ENCODE data around the gene OR2V1.
"Not testable (repeated sequence)": the region's sequence is repeated elsewhere in the genome, so short reads cannot be mapped to it uniquely, and the experiment has no call there.

The OR2V1 gene

DNA sequence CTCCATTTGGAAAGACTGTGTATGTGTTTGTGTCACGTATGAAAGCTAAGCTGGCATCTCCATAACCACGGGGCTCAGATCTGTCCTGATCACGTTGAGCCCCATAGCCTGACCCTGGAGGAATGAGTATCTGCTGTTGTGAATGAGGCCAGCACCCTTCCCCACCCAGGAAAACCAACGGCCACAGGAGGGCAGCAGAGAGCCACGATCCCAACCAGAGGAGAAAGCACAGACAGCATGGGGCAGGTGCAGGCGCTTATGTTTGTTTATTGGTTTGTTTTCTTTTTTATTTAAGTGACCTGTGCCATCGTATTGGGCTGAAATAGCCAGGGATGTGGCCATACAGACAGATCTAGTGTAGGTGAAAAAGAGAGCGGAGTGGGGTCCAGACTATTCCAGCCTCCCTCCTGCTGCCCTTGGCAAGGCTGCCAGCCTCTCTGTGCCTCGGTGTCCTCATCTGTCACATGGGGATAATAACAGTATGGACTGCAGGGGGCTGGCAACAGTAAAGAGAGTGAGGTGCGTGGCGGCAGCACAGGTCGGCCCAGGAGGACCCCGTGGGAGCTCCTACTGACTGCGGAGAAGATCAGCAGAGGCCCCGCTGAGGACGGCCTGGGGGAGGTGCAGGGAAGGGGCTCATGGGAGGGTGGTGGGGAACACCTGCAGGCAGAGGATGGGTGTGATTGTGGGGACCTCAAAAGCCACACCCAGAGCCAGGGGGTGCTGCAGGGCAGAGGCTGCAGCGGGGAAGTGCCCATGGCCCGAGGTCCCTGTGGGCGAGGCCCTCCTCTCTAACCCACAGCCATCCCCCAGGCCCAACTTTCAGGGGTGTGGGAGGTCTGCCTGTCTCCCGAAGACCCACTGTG is 28.6 kb upstream of the OR2V1 start:
- DNase-seq = peak; percentile 97 to 98

DNA sequence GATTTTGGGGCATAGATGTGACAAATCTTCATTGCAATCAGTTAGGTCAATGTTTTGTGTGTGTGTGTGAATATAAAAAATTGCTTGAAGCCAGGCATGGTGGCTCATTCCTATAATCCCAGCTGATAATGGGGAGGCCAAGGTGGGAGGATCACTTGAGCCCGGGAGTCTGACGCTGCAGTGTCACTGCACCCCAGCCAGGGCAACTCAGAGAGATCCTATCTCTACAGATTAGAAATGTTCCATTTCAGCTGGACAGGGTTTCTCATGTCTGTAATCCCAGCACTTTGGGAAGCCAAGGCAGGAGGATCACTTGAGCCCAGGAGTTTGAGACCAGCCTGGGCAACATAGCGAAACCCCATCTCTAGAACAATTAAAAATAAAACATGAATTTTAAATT is 27.9 kb upstream of the OR2V1 start:
- no peak for DNase-seq

DNA sequence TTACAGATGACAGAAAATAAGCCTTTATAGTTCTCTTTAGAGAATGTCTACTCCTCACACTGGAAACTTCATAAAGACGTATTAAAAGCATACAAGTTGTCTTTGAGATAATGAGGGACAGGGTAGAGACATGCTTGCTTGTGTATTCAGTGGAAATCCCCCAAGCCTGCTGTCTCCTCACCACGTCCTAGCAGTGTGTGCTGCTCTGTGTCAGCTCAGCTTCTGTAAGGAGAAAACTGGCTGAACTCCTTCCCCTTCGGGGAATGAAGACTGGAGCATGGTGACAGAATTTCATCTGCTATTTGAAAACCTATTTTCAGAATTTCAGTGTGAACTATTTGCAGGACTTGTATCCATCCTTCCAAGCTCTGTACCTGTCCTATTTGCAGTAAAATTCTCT is 25.8 kb upstream of the OR2V1 start:
- no peak for DNase-seq

DNA sequence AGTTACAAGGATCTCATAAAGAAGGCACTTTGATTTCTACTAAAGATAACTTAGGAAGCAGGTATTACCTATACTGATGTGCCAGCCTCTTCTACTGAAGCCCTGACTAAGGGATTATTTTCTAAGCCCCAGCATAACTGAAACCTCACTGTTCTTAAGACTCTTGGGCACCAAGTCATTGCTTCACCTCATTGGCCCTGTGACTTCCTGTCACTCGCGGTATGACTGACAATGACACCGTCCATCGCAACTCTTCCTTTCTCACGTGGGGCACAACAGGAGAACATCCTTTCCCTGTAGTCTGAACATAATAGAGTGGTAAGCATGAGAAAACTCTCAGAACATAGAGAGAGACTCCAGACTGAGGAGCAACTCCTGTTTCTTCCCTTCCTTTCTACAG is 22.8 kb upstream of the OR2V1 start:
- DNase-seq = peak in 1 of 2 donors; percentile 26

DNA sequence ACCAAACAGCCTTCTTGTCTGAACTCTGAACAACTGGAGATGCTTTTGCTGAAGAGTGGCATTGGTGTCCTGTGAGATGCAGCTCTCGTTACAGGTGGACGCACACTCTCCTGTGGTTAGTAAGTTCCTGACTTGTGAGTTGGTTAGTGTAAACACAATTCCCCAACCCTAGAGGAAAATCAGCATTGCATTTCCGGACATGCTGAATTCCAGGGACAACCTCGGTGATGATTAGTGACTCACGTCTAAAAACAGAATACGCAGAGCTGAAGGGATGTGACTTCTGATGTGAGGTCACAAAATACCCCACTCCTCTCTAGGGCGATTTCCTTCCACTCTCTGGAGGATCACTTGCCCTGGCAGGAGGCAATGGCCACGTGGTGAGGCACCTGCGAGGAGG is 21.4 kb upstream of the OR2V1 start:
- no peak for DNase-seq

DNA sequence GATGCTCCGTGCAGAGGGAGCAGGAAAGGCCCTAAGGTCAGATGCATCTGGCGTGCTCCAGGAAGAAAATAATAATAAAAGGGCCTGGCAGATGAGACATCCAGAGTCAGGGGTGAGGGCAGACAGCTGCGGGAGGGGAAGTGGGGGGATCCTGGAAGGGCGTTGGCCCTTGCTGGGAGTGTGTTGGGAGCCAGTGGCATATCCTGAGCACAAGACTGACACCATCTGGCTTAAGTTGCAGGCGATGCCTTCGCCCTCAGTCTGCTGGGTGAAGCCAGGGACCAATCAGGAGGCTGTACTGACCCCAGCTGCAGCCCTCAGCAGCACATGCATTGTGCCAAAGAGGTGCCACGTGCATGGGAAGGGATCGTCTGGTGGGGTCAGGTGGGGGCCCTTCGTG is 20.2 kb upstream of the OR2V1 start:
- DNase-seq = no peak

DNA sequence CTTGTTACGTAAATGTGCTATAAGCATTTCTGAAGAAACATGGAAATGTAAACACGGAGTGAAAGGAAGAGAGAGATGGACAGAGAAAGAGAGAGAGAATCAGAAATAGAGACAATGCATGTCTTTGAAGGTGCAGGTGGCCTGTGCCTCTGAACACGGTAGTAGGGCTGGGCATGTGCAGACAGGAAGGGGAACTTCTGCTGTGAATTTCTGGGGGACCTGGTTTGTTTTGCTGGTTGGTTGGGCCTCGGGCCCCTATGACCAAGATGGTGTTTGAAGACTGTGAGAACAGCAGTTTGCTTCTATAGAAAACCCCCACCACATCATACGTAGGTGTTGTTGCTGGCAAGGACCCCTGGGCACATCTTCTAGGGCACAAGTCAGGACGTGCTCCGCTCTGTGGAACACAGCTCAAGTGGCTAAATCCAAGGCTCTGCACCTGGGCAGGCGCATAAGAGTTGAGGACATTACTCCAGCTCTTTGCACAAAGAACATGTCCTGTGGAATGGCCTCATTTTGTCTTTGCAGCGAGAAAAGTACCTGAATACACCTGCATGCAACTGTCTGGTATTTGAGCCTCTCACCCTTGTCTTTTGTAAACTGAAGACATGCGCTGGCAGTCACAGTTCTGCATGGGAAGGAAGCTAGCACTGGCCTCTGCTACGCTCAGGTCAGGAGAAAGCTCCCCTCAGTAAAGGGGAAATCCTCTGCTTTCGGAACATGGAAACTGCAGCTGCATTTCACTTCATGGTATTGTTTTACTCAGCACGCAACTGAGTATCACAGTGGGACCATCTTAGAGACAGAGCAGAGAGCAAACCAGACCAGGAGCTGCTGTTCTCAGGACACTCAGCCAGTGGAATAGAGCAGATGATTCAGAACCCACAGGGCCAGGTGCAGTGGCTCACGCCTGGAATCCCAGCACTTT is 19.1 kb upstream of the OR2V1 start:
- DNase-seq = no peak

DNA sequence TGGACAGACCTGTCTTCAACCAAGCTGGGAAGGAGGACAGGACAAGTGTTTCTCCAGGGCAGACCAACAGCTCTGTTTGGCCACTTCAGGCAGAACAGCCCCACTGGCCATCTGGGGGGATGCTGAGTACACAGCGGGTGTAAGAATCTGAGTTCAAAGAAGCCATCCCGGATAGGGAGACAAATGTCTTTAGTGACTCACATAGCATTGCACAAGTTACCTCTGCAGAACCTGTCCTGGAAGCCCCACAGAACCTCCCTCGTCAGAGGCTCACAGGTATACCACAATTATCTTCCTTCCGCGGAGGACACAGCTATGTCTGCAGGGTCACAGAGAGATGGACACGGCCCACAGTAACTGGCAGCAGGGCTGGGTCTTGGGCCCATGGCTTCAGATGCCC is 18.4 kb upstream of the OR2V1 start:
- no peak for DNase-seq

DNA sequence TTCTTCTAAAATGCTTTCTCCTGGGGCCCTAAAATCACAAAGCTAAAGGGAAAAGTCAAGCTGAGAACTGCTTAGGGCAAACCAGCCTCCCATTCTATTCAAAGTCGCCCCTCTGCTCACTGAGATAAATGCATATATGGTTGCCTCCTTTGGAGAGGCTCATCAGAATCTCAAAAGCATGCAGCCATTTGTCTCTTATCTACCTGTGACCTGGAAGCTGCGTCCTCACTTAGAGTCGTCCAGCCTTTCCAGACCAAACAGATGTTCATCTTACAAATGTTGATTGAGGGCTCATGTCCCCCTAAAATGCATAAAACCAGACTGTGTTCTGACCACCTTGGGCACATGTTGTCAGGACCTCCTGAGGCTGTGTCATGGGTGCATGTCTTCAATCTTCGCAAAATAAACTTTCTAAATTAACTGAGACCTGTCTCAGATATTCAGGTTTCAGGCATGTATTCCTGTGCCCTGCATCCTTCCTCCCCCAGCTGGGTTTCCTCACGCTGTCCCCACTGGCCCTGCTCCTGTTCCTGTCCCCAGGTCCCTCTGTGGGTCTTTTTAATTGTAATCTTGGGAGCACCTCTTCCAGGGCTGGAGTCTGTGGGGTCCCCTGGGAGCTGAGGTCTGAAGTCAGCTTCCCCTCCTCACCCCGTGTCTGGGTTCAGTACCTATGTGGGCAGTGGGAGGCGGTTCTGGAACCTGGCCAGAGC is 16.1 kb upstream of the OR2V1 start, which contains the start of gene OR2V2:
Gene OR2V2 (plus strand): TSS at position 660 of the 710 bp plus-strand sequence. CDS start 7,357 bp downstream, outside the sequence.
- DNase-seq = not testable (repeated sequence)

DNA sequence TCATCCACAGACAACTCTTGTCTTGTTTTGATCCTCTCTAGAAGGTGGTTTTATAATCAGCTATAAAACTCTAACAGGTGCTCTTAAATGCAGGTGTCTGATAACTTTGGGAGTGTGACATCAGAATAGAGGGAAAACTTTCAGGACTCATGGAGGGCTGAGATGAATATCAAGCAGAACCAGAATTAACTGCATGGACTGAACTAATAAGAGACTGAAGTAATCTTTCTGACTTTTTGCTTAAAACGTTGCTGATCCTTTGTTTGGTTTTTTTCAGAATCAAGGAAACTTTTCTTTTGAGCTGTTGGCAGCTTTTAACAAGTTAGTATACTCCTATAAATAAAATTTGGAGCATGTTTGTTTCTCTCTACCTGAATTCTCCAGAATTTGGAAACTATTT is 14.2 kb upstream of the OR2V1 start:
- DNase-seq = no peak

DNA sequence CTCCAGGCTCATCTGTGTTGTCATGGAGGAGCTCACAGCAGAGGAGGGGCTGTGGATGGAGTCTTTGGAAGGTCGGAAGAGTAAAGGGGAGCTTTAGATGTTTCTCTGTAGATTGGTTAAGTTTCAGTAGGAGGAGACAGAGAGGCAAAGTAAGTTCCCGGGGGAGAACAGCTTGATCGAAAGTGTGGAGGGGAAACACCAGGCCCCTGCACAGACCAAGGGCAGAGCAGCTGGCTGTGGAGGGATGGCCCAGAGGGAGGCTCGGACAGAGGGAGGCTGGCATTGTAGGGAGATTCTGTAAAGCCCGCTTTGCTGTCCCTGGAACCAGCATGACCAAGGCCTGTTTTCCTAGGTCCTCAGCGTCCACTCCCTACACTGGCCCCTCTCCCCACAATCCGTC is 11.1 kb upstream of the OR2V1 start:
- no peak for DNase-seq

DNA sequence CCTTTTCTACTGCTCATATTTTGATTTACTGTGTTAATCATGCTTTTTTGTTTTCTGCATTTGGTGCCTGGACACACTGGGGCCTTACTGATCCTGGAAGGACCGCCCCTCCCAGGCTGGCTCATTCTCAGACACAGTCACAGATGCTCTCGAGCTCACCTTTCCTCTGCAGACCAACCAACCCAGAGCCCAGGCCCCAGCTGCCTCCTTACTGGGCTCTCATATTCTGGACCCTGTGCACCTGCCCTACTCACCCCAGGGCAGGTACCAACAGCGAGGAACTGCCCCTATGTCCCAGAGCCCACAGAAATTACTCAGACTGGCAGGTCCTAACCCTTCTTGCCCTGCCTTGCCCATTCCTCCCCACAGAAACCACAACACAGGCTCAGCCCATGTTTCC is 9.8 kb upstream of the OR2V1 start:
- DNase-seq = no peak

DNA sequence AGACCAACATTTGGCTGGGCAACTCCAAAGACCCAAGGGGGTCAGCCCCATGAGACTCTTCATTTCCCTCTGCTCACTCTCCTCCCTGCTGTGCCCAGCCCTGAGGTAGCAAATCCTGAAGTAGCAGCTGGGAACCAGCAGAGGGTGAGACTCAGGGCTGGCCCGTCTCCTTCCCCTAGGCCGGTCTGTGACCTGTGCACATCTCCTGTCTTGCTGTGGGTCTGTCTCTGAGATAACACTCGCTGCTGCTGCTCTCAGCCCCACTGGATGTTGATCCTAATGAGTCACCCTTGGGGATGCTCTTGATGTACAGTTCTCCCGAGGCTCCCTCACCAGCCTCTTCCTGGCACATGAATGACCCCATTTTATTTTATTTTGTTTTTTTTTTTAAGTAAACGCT is 7.3 kb upstream of the OR2V1 start:
- DNase-seq = no peak

DNA sequence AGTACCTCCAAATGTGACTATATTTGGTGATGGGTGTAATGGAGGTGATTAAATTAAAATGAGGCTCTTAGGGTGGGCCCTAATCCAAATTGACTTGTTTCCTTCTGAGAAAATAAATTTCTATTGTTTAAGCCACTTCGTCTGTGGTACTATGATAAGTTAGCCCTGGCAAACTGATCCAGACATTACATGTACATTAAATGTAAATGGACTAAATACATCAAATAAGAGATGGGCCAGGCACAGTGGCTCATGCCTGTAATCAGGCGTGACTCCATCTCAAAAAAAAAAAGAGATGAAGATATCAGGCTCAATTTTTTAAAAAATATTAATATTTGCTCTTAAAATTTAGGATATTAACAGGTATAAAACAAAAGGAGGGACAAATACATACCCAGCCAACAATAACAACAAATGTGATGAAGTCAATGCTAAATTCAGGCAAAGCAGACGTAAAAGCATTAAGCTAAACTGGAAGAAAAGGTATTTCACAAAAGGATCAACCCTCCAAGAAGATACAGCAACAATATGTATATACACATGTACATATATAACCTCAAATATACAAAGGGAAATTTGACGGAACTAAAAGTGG is 5.5 kb upstream of the OR2V1 start:
- DNase-seq = no peak

DNA sequence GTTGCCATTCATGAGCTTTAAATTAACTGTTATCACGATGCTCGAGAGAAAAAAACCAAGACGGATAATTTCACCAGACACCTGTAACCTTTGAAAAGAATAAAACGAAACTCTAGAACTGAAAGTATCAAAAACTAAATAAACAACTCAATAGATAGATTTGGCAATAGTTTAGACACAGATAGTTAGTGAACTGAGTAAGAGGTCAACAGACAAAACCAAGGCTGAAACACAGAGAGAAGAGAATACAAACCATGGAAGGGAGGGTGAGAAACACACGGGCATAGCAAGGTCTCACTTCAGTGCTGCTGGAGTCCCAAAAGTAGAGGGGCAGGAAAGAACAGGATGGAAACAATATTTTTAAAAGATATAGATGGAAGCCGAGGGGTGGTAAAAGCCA is 3.3 kb upstream of the OR2V1 start:
- DNase-seq = no peak

DNA sequence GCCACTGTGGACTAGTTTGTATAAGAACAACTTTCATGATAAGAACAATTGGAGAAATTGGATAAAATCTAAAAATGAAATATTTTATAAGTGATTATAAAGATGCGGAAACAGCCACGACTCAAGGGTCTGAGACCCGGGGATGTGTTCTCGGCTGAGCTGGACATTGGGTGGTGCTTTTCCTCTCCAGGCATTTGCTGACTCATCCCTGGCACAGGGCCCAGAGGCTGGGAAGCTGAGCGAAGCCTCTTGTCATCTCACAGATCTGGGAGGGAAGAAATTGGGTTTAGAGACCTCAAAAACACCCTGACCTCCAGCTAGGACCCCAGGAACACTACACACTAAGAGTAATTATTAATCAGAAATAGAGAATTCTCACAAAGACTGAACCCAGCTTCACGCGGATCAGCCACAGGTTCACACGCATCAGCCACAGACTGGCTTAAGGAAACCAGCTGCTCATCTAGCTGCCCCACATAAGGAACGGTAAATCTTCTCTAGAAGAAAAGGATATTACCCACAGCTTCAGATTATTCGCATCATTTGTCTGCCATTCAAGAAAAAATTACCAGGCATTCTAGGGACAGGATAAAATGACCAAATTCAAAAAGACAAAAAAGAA is 2.8 kb upstream of the OR2V1 start:
- DNase-seq = no peak

DNA sequence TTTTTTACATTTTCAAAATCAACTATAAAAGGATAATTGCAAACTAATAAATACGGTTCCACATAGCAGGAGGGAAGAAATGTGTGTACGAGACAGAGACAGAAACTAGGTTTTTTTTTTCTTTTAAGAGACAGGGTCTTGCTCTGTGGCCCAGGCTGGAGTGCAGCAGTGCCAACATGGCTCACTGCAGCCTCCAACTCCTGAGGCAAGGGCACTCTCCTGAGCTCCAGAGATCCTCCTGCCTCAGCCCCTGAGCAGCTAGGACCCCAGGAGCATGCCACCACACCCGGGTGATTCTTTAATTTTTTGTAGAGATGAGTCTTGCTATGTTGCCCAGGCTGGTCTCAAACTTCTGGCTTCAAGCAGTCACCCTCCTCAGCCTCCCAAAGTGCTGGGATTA is 2.1 kb upstream of the OR2V1 start:
- DNase-seq = no peak

DNA sequence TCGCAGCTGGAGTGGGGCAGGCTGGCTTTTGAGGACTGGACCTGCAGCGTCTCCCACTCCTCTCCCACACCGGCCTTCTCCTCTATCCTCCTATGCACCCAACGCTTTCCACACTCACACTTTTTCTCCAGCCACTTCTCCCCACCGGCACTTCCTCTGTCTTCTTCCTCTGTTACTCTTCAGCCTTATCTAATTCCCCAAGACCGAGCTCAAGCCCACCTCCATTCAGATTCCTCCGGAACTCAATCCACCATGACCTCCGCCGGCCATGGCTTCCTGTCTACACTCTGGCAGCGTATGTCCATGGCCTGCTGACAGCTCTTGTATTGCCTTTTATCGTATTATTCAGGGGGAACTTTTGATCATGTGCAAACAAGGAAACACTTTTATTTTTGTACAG is 545 bp upstream of the OR2V1 start:
- DNase-seq = no peak

DNA sequence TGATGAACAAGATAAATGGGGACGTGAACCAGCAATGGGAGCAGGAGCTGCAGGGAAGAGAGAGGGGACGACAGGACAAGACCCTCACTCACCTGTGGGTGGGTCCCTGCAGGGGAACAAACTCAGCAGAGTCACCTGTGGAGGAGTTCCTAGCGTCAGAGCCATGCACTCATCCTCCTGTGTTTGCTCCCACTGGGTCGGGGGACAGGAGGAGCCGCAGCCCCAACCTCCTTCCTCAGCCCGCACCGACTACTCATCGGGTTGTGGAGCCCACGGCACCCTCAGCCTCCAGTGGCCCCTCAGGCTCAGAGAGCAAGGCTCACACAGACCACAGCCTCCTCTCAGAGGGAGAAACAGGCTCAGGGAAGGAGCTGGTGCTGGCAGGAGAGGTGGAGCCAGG is 888 bp downstream of the OR2V1 start:
- not testable (repeated sequence) for DNase-seq

DNA sequence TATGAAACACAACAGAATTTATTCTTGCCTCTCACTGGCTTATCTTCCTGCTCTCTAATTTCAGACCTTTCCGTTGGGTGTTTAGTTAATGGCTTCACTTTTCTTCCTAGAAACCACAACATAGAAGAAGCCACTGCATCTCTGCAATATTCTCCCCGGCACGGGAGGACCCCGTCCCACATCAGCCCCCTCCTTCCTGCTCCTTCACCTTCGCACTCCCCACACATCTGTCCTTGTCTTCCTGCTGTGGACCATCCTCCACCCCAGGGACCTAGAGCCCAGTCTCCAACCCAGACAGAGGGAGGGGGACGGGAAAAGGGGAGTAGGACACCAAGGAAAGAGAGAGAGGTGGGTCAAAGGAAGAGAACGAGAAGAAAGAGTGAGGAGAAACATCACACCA is 1.4 kb downstream of the OR2V1 start:
- no peak for DNase-seq

DNA sequence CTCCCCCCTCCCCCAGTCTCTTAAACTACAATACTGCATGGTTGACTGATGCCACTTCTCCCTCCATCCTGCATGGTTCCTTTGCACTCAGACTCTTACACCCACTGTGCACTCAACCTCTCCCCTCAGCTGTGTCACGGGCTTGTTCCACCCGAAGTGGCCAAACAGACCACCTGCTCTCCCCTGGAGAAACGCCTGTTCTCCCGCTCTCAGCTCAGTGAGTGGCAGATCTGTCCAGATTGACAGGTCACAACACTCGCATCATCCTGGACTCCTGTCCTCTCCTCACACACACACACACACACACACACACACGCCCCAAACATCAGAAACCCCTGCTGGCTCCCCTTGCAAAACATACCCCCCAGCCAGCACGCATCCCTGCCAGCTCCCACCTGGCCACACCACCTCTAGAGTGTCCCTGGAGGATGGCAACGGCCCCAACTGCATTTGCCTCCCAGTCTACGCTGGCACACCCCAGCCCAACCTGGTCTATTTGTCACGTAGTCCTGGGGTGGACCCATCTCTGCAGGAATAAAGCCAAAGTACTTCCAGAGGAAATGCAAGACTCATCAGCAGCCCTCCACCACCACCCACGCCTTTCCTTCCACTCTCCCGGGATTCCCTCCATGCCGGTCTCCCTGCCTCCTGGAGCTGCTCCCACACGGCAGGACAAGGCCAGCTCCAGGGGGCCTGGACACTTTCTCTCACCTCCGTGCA is 2.9 kb downstream of the OR2V1 start:
- DNase-seq = no peak

DNA sequence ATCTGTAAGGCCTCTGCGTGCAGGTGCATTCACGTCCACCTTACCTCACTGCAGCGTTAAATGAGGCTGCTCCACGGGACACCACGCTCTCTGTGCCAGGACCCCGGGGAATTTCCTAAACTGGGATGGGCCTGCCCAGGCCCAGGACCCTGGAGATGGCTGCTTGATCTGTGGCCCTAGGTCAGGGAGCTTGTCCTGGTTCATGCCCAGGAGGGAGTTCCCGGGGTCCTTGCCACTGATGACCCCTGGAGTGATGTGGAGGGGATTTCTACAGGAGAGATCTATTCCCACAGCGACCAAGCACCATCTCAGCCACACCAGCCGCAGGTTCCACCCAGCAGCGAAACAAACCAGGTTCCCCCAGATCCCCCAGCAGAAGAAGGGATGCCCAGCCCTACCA is 3.5 kb downstream of the OR2V1 start:
- no peak for DNase-seq
